ENCODE results near the gene PAN3.

PAN3 gene

GRCh38 chr13:28229522-28230411 lies 91.4 kb downstream of the PAN3 start:
- DNase-seq = no peak

DNA sequence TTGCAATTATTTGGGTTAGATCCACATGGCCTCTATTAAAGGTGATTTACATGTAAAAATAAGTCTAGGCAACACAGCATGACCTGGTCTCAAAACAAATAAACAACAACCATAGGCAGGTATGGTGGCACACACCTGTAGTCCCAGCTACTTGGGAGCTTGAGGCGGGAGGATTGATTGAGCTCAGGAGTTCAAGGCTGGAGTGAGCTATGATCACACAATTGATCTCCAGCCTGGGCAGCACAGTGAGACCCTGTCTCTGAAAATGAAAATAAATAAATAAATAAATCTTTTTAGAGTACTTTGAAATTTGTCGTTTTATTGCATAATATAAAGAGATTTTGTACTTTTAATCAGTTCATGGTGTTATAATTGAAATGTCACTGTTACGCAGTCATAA lies 93.3 kb downstream of the PAN3 start:
- DNase-seq = no peak

DNA sequence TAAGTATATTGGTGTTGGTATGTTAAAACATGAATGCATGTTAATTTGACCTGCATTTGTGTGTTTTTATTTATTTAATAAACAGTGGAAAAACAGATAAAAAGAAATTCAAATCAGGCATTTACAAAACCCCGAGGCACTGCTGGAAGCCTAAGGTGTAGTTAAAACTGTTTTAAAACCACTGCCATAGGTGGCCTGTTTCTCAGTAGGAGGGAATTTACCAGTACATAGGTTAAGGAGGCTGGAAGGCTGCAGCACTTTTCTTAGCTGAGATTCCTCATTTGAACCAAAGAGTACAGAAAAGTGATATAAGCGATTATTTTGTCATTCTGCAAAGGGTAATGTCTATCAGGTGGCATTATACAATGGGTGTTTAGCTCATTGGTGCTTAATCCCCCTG lies 99.6 kb downstream of the PAN3 start:
- DNase-seq = no peak

DNA sequence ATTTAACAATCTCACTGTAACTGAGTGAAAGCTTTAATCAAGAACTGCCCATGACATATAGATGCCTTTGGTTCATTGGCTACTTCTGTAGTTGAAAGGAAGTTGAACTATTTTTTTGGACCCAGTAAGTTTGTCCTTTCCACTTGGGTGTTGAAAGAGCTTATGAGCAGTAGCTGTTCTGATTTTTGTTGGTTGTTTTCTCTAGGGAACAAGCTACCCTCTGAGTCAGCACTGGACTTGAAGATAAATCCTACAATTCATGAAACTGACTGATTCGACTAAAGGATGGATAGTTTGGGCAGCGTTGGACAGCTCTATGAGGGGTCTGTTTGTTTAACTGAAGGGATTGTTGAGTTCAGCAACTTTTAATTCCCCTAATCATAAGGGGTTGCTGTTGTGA lies 101.0 kb downstream of the PAN3 start:
- no peak for DNase-seq

DNA sequence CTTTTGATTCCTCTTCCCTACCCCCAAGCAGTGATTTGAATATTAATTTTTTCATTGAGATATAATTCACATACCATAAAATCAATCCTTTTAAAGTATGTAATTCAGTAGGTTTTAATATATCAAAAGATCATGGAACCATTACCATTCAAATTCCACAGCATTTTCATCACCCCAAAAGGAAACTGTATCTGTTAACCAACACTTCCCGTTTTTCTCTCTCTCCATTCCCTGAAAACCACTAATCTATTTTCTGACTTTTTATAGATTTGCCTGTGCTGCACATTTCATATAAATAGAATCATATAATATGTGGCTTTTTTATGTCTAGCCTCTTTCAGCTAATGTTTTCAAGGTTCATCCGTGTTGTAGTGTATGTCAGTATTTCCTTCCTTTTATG lies 107.1 kb downstream of the PAN3 start:
- DNase-seq = no peak

GRCh38 chr13:28246891-28247290 lies 108.5 kb downstream of the PAN3 start:
- DNase-seq = no peak

GRCh38 chr13:28248080-28248479 lies 109.7 kb downstream of the PAN3 start:
- no peak for DNase-seq

- no peak for DNase-seq
Observed at GRCh38 chr13:28250542-28250941, 112.2 kb downstream of the PAN3 start.

DNA sequence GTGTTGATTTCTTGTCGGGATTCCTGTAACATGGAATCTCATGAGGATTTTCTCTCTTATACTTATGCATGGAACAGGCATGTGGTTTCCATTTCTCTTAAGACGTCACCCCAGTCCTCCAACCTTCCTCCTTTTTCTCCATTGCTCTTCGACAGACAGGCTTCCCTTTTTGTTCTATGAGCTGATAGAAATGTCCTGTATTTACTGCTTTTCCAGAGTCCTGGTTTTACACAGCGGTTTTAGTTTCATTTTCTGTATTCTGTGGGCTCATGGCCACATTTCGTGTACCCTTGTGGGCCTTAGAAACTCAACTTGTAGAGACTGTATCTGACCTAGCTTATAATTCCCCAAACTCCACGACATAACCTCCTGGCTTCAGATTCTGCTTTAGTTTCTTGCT lies 113.1 kb downstream of the PAN3 start:
- DNase-seq = no peak

DNA sequence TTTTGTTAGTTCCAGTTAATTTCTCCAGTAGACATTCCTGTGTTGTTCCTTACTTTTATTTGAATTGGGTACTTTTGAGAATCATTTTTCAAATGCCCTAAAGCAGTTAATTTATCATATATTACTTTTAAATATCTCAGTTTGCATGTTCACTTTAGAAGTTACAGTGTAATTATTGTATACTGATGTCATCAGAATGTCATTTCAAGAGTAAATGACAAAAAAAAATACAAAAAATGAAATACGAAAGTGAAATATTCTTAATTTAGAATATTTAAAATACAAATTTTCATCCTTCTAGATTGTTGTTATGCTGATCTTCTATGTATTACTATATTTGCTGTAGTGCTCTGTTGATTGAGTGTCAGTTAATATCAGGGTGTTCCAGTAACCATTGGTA lies 114.2 kb downstream of the PAN3 start:
- no peak for DNase-seq

- no peak for DNase-seq
Observed at GRCh38 chr13:28257305-28257704, 119.0 kb downstream of the PAN3 start.

DNA sequence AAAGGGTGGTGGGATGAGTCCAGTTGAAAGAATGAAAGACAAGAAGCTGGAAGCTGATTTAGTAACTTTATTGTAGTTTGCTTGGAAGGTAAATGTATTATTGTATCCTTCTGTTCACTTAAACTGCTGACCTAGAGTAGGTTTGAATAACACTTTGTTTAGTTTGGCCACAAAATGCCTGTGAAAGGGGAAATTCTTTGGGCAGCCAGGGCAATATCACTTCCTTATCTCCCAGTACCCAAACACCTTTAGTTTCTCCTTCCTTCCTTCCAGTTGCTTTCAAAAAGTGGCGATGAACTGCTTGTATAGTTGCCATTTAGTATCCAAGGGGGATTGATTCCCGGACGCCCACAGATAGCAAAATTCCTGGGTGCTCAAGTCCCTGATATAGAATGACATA lies 120.1 kb downstream of the PAN3 start:
- no peak for DNase-seq

DNA sequence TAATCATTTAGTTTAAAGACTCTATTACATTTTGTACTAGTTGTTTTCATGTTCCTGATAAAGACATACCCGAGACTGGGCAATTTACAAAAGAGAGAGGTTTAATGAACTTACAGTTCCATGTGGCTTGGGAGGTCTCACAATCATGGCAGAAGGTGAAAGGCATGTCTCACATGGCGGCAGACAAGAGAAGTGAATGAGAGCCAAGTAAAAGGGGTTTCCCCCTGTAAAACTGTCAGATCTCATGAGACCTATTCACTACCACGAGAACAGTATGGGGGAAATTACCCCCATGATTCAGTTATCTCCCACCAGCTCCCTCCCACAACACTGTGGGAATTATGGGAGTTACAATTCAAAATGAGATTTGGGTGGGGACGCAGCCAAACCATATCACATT lies 129.2 kb downstream of the PAN3 start:
- no peak for DNase-seq

- DNase-seq = no peak
Observed at GRCh38 chr13:28268800-28269223, 130.5 kb downstream of the PAN3 start.

GRCh38 chr13:28271056-28271840 lies 132.9 kb downstream of the PAN3 start:
- no peak for DNase-seq

DNA sequence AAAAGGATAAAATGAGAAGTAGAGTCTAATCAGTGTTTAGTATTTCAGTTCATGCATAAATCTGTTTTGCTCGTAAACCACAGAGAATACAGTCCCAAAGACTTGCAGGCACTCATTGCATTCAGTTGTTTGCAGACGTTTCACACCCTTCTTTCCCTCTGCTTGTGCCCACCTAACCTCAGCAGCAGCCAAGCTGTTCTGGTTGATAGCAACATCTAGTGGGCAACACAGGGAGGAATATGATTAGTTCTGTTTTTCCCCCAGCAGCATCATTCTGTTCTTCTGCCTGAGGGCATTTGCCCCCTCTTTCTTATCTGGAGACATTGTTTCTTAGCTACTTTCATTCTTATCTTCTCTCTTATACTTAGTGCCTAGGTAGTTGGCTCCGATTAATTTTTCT lies 135.6 kb downstream of the PAN3 start:
- DNase-seq = no peak

DNA sequence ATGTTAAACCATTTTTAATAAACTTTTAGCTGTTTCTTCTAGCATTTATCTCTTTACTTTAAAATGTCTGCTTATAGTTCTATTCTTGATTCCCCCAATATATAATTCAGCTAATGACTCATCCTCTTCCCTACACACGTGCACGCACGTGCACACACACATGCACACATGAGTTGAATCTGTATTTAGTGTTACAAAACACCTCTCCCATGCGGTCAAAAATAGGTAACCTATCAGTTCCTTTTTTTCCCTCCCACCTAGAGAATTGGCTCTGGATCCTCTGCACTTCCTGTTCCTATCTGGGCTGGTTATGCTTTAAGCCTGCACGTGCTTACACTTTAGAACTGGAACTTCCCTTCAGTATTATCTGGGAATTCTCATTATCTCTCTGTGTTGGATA lies 144.1 kb downstream of the PAN3 start:
- no peak for DNase-seq

GRCh38 chr13:28283600-28283999 lies 145.3 kb downstream of the PAN3 start:
- DNase-seq = no peak

DNA sequence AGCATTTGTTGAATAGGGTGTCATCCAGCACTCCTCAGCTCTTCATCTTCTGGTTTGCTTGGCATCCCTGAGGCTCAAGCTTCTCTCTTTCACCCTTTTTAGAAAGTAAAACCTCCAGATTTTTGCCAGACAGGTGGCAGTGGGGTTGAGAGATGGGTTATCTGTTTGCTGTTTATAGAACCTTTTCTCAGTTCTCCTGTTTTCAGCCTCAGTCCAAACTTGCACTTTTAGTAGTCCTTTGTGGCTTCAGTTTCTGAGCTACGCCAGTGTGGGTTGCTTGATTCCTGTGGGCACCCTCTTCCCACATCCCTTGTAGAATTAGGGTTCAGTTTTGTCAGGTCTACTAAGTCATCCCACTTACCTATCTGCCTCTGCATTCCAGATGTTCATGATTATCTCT lies 147.9 kb downstream of the PAN3 start:
- DNase-seq = no peak

DNA sequence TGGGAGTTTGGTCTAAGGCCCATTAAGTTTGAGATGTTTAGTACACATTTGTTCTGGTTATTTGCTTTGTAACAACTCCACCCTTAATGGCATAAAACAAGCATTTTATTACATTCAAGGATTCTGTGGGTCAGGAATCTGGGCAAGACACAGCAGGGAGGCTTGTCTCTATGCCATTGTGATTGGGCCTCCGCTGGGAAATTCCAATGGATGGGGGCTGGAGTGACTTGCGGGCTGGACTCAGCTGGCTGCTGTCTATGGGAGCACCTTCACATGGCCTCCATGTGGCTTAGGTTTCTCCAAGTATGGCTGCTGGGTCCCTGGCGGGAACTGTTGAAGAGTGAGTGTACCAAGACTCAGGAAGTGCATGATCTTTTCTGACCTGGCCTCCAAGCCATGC lies 159.0 kb downstream of the PAN3 start:
- DNase-seq = no peak

- DNase-seq = no peak
Observed at GRCh38 chr13:28299916-28300315, 161.6 kb downstream of the PAN3 start.

GRCh38 chr13:28301839-28302238 lies 163.5 kb downstream of the PAN3 start:
- no peak for DNase-seq

GRCh38 chr13:28306325-28306724 lies 168.0 kb downstream of the PAN3 start:
- DNase-seq = no peak

GRCh38 chr13:28313579-28313978 lies 175.2 kb downstream of the PAN3 start:
- DNase-seq = no peak
